Measurements from ENCODE around the gene HEBP1. TPM values are rescaled to one million over a fixed set of nuclear protein-coding genes. Genes with fewer than 3 reads are reported as not detected.

The HEBP1 gene
- total RNA-seq, 1 donor from 2014 or later, result 24.5 TPM

DNA sequence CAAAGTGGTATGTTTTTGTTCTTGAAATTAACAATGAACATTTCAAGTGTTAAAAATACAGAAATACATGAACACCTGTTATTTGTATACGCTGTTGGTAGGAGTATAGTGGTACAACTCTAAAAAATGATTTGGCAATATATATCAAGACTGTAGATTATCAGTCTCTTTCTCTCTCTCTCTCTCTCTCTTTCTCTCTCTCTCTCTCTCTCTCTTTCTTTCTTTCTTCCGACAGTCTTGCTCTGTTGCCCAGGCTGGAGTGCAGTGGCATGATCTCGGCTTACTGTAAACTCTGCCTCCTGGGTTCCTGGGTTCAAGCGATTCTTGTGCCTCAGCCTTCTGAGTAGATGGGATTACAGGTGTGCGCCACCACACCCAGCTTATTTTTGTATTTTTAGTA lies 12.6 kb downstream of the HEBP1 start:
- no peak for ATAC-seq

DNA sequence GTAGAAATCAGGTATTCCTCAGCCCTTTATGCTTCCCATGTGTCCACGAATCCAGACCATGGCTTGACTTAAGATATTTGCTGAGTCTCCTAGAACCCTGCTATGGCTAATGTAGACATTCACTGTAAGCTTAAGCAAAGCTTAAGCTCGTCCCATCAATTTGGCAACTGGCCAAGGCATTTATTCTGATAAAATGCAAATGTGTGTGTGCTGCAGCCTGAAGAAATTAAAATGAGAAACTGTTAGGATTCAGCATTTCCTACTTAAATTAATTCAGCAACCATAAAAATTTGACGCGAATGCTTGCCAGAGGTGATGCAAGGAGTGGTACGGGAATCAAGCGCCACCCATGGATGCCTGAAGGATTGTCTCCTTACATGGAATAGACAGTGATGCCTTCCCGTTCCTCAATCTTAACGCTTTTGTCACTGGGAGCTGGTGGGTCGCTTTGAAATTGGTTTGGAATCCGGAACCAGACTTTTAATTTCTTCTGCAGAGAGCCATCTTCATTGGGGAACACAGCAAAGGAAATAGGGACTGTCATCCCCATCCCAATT lies 13.2 kb downstream of the HEBP1 start:
- no peak for ATAC-seq

GRCh38 chr12:12985817-12986408 lies 14.2 kb downstream of the HEBP1 start:
- peak; percentile 76 for ATAC-seq

DNA sequence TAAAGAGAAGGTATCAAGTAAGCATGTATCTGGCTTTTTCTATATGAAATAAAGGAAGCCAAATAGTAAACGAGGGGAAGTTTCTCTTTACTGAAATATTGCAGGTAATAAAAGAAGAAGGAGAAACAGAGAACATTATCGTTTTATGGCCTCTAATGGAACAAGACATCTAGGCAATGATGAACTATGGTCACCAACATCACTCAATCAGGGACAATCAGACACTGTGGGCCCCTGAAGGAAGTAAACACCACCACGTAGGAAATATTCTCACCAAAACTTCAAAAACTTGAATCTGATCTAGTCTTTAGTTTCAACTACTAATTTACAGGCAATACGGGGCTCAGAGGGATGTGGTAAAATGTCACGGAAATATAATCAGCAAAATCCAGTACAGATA lies 15.9 kb downstream of the HEBP1 start:
- no peak for ATAC-seq

DNA sequence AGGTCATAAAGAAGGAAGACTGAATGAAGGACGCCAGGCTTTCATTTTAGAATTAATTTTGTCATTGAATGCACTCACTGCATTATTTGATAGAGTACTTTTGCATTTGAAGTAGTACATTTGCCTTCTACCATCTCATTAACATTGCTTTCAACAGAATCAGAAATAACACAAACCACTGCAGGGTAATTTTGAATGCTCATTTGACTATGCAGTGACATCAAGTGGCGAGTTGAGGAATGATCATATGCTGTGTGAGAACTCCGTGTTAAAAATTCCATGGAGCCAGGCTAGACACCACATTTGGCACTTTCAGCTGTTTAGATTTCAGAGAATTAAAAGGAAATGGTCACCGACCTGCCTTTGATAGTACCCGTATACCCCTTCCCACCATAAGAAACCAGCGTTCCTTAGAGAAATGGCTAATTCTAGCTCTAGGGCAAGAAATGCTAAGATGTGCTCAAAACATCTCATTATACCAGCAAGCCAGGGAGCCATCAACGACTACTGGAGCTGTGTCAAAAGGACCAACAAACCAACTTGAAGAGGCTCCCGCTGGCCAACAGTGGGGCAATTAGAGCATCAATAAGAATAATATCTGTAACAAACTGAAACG lies 16.5 kb downstream of the HEBP1 start:
- ATAC-seq, result peak; percentile 69

- no peak for ATAC-seq
Measured at GRCh38 chr12:12982331-12982730, 17.7 kb downstream of the HEBP1 start.

DNA sequence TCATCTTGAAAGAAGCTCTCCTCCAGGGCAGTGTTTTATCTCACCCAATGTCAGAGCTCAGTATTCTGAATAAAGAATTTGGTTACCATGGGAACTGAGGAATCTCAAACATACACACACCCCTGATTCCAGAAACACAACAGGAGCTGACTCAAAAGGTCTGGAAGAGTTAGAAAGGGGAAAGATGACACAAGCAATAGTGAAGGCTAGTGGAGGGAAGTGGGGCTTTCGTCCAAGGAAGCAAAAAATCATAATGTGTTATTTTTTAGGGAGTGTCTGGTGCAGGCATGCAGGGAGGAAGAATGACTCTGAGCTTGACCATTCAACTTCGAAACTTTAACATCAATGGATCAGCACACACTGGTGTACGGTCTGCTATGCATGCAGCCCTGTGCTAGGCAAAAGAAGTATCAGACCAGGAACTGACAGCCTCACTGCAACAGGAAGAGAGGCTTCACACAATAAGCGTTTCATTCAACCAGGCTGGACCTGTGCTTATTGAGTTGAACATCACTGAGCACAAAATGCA lies 20.3 kb downstream of the HEBP1 start:
- peak; percentile 19 for ATAC-seq

DNA sequence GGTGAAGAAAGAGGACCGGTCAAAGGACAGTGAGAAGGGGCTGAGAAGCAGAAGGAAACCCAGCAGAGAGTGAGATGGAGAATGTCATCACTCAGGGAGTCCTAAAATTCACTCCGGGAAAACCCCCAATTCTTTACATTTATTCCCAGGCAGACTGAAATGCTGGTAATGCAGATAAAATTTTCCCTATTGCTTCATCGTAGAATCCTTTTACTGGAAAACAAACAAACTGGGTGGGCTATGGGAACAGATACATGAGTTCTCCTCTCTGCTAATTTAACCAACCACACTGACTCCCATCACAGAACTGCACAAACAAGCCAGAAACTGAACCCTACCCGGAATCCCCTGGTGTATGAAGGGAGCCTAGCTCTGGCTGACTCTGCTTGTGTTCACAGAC lies 20.9 kb downstream of the HEBP1 start:
- ATAC-seq, result no peak

DNA sequence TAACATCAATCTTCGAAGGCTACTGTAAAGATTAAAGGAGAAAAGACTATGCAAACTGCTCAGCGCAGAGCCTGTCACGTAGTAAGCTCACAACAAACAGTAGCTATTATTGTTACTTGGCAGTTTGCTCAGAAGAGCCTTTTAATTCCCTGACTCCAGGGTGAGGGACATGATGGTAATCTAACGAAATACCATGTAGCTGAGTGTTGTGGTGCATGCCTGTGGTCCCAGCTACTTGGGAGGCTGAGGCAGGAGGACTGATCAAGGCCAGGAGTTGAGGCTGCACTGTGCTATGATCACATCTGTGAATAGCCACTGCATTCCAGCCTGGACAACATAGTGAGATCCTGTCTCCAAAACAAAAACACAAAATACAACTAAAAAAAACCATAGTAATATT lies 22.8 kb downstream of the HEBP1 start:
- ATAC-seq, result no peak

- peak; percentile 93 for ATAC-seq
Measured at GRCh38 chr12:12976366-12976765, 23.7 kb downstream of the HEBP1 start.

DNA sequence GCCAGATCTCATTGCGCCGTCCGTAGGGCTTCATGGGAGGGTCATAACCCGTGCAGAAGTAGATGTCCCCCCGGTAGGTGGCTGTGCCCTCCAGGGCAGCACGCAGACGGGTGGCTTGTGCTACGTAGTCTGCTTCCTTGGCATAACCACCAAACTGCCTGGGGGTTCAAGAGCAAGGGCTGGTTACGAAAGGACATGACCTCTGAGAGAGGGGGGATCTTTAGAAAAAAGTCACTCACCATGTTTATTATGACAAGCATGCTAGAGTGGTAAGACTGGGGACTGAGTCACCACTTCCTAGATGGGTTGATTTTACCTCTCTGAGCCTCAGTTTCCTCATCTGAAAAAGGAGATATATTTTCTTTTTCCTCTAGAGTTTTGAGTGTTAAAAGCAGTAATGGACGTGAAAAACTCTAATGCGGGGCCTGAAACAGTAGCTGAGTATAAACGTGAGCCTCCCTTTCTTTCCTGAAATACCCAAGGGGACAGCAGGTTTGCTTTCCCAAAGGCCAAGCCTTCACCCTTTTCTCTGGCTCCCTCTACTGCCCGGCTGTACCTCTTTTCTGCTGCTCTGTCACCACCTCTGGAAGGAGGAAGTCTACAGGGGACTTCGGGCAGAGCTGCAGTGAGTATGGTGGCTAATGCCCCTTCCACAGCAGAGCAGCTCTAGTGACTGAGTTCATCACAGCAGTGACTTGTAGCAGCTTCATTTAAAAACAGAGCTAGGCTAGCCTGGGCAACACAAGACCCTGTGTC lies 24.6 kb downstream of the HEBP1 start:
- peak; percentile 60 for ATAC-seq

GRCh38 chr12:12974211-12974610 lies 25.9 kb downstream of the HEBP1 start:
- no peak for ATAC-seq

DNA sequence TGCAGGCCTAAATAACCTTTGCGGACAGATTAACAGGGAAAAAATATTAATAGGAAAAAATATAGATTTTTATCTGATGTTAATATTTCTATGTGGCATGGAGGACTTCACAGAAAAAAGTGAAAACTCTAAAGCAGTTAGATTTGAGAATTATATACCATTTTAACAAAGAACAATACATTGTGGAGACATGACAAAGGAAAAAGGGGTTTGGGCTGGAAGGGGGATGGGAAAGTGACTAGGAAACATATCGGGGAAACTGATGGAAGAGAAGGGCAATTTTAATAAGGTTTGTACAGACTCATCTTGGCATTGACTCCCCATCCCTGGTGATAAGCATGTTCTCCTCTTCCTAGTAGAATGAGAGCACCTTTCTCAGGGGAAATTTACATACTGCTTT lies 27.0 kb downstream of the HEBP1 start:
- ATAC-seq, result no peak

DNA sequence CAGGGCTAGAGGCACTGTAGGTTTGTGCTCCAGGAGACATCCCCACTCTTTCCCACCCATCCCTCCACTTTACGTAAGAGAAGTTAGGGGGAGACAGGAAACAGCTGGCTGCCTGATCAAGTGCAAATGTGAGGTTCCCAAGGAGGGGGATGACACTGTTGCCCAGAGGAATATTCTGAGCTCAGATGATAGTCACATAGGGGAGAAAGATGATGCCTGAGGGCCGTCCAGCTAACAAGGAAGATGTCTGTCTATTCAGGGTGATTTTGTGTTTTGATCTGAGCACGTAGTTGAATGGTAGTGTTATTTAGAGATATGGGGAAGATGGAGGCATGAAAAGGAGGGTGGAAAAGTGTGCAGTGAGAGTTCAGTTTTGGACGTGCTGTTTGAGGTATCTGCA lies 34.2 kb downstream of the HEBP1 start:
- no peak for ATAC-seq

DNA sequence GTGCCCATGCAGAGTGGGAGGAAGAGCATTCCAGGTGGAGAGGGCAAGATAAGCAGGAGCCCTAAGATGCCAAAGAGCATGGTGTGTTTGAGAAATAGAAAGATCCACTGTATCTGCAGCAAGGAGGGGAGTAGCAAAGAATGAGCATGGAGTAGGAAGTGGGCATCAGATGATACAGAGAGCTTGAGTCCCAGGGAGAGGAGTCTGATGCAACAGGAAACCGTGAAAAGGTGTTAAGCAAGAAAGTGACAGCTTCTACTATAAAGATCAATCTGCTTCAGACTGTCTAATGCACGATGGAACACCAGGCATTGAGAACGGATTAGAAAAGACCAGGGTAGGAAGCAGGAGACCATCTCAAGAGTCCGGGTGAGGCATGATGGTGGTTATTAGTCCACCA lies 35.8 kb downstream of the HEBP1 start:
- no peak for ATAC-seq

- no peak for ATAC-seq
Measured at GRCh38 chr12:12960639-12961209, 39.3 kb downstream of the HEBP1 start.

GRCh38 chr12:12958886-12959285 lies 41.2 kb downstream of the HEBP1 start:
- no peak for ATAC-seq

DNA sequence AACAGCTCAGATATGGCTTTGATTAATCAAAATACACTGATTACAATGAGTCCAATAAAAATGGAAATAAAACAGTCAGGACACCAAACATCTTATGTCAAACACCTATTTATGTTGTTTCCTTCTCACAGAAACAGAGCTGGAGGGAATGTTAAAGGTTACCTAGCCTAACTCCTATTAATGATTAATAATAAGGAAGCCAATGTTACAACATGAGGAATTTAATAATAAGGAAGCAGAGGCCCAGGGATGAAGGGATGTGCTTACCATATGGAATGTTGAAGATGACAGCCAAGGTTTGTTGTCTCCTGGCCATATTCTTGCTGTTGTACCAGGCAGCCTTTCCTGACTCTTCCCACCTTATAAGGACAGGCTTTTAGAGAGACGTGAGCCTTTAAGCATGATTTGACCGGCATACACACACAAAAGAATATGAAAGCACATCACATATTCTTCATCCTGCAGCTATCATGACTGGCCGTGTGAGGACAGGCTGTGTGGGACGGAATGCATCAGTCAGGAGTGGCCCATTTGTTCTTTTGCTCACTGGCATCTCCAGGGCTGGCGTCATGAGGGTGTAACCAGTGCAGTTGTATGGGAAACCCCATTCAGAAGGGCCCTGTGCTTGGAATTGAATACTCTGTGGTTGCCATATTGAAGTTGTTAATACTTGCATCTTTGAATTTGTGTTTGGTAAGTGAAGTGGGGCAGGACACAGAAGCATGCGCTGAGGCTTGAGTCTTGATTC lies 45.0 kb downstream of the HEBP1 start:
- ATAC-seq, result peak; percentile 31

- no peak for ATAC-seq
Measured at GRCh38 chr12:12954356-12954755, 45.7 kb downstream of the HEBP1 start.

DNA sequence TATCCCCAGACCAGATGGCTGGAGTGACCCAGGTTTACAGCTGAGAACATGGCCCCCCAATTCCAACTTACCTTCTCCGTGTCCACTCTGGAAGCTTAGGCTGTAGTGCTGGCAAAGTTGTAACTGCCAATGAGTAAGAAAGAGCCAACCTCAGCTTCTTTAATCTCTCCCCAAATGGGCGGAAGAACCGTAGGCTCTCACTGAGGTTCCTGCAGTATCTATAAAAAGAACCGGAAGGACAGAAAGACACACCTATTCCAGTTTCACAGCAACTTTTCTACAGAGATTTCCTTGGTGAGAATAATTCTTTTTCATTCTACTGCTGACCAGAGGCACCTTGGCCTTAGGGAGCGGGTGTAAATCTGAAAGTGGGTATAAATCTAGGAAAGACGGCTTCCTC lies 48.0 kb downstream of the HEBP1 start, which contains the start of gene GPRC5D:
TSS of gene GPRC5D (minus strand) at position 135 of the 400 bp plus-strand sequence. CDS start 1,786 bp downstream, outside the sequence.
- ATAC-seq, result peak; percentile 70

- ATAC-seq, result no peak
Measured at GRCh38 chr12:12951504-12951903, 48.6 kb downstream of the HEBP1 start.

GRCh38 chr12:12947902-12948301 lies 52.2 kb downstream of the HEBP1 start:
- no peak for ATAC-seq
